Stimulated activated naive CD8-positive, alpha-beta T cell treated with anti-CD3 and anti-CD28 coated beads, Interleukin-15, Interleukin-2, amounts not matched to agents 100 U/mL and 50 U/mL, for 24 hours (primary cell): ENCODE results near the gene NAB2.
A peak's percentile ranks its signal among the peaks of the same experiment; 100 is the strongest.
"Not testable (repeated sequence)": the region's sequence is repeated elsewhere in the genome, so short reads cannot be mapped to it uniquely, and the experiment has no call there.

Experiments used
- ATAC-seq: fragments of 150-1000 bp; cut with Tn5 transposase; one replicate; pipeline ENCODE4 v1.10.0; 2021
- DNase-seq: peaks from one replicate; pipeline ENCODE4 v3.0.0; 2021

NAB2 gene

DNA sequence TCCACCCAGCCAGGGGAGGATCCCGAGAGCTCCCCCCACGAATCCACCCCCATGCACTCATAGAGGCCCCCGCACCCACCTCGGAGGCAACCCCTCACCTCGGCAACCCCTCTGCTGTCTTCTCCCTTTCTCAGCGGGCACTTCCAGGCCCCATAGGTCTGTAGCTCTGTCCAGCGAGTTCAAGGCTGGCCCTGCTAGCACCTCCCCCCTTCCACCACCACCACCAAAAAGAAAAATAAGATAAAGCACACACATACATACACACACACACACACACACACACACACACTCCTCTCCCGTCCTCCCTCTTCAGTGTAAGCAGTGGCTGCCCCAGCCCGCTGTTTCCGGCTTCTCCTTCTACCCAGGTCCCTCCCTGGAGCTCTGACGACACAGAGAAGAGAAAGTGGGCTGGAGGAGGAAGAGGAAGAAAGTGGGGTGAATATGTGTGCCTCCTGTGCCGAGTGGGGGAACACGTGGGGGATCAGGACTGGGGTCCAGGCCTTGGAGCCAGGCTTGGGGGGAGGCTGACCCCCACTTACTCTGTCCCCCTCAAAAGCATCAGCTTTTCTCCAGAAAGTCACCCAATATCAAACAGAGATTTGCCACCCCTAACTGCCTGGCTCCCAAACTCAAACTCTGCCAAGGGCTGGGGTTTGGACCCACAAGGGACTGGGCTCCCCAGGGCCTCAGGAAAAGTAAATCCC, 22.3 kb downstream of the NAB2 start, which contains the start of gene STAT6:
STAT6 (minus strand) TSS at position 332 of the 704 bp plus-strand sequence. CDS start 3,084 bp downstream, outside the sequence.
- peak; percentile 83 for DNase-seq
- peak; percentile 71 for ATAC-seq

DNA sequence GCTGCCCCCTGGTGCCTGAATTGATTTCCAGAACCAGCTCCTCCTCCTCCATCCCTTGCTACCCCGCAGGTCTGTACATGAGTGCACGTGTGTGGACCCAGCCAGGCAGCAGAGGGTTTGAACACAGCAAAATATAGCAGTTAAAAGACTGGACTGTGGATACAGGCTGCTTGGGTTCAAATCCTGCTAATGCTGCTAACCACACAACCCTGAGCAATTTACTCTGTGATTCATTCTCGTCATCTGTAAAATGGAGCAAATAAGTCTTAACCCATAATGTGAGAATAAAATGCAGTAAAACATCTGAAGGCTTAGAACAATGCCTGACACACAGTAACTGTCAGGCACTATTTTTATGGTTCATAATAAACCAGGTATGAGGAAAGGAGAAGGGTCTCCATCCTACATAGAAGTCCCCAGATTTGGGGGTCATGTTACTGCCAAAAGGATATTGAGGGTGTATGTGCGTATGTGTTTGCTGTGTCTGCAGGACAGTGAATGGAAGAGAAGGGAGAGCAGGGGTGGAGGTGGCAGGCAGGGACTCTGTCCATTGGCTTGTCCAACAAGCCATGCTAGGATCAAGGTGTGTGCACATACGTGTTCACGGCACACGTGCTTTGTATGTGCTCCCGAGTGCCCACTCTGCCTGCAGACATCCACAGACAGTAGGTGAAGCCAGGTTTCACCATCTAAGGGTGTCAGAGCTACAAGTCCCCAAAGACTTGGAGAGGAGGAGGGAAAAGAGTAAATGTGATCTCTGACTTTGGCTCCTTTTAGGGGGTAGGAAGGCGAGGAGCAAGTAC, 23.8 kb downstream of the NAB2 start:
- DNase-seq (peak; percentile 93), ATAC-seq (no peak)

DNA sequence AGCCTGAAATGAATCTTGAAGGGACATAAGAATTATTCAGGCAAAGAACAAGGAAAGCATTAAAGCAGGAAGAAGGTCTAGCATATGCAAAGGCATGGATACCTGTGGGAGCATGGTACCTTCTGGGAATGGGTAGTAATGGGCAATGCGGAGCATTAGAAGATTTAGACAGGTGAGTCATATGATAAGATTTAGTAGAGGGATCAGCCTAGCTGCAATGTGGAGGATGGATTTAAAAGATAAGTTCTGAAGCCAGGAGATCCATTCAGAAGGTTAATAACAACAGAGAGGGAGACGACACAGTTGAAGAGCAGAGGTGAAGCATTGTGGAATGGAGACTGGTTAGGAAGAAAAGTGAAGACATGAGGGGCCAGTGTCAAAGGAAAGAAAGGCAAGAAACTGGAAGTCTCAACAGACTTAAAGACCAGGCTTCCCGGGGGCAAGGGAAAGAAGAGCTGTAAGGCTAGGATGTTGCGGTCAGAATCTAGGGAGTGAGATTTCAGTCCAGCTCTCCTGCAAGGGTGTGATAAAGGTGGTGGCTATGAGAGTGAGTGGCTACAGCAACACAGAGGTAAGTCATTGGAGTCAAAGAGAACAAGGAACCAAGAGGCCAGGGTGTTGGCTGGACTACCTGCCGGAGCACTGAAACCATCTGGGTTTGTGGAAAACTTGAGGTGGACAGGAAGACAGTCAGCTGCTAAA, 27.8 kb downstream of the NAB2 start:
- ATAC-seq (no peak), DNase-seq (no peak)

DNA sequence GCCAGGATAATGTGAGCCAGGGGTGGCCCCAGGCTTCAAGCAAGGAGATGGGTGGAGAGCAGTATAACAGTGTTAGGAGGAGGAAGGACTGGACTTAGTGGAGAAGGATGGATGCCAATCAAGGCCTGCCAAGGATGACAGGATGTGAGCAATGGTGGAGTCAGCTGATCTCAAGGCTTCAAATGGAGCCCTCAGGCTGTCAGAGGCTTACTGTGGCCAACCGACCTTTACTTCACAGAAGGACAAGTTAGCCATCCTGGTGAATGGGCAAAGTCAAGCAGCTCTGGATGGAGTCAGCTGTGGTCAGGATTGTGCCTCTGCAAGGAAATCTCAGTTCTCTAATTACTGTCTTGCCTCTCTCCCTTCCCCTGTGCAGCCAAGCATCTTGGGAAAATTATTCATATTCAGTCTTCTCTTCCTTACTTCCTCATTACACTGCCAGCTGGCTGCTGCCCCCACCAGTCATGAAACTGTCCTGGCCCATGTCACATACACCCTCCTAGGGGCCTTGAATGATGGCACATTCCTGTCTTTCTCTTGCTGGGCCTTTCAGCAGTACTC, 29.9 kb downstream of the NAB2 start:
- ATAC-seq = peak; percentile 60

DNA sequence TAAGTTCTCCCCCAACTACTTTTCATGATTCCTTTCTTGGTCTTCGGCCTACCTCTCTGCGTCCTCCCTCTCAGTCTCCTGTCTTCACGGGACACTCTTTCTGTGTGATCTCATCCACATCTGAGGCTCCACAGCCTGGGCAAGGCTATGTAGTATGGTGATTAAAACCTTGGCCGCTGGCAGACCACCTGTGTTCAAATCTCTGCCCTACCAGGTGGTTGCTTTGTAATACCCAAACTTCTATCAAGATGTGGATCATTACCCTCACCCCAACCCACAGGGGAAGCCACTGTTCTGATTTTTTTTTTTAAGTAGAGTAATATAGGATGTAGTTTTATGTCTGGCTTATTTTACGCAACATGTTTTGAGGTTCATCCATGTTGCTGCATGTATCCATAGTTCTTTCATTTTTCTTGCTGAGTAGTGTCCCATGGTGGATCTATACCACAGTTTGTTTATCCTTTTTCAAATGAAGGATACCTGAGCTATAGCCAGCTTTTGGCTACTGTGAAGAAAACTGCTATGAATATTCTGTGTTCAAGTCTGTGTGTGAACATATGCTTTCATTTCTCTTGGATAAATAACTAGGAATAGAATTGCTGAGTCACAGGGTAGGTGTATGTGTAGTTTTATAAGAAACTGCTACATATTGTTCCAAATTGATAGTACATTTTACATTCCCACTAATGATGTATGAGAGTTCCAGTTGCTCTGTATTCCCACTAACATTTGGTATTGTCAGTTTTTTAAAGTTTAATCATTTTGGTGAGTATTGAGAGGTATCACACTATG, 30.6 kb downstream of the NAB2 start:
- DNase-seq (no peak), ATAC-seq (no peak)

More for the DNA sequence above, 29.9 kb downstream of the NAB2 start:
- no peak for DNase-seq

DNA sequence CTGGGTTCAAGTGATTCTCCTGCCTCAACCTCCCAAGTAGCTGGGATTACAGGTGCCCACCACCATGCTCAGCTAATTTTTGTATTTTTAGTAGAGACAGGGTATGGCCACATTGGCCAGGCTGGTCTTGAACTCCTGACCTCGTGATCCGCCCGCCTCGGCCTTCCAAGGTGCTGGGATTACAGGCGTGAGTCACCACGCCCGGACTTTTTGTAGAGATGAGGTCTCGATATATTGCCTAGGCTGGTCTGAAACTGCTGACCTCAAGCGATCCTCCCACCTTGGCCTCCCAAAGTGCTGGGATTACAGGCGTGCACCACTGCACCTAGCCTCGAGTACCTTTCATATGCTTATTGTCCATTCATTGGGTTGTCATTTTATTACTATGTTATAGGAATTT, 31.8 kb downstream of the NAB2 start:
- not testable (repeated sequence) for DNase-seq, ATAC-seq

DNA sequence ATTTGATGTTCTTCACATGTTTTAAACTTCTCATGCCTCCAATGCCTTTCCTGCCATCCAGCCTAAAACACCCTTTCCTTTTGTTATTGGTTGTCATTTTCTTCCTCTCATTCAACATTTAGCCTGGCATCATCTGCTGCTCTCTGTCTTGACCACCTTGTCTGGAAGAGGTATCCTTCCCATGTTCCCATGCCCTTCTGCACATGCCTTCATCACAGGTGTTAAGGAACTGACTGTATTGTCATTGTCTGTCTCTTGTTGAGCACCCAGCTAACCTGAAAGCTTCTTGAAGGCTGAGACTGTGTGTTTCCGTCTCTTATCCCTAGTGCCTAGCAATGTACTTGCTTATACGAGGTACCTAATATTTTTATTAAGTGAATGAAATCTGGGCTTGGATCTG, 34.9 kb downstream of the NAB2 start:
- ATAC-seq (no peak), DNase-seq (no peak)

DNA sequence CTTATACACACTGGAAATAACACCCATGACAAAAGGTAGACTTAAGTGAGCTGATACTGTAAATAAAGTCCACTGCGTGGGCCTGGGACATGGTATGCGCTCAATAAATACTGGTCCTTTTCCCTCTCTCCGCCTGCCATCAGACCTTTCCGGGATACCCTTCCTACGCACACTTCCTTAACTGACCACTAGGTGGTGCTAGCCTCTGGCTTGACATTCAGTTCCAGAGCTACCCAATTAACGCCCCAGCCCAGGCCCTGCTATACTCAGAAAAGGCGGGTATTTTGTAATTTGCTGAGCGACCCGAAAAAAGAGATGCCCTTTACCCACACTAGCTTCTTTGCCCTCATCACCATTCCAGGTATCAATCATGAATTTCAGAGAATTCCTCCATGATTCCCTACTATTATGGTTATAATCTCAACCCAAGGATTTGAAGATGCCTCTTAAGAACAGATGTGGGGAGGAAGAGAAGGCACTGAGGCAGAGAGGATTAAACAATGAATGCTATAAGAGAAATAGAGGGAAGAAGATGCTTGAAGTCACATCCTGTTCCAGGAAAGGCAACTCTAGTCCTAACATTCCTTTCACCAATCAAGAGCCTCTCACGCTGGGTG, 35.5 kb downstream of the NAB2 start:
- DNase-seq = peak; percentile 82

DNA sequence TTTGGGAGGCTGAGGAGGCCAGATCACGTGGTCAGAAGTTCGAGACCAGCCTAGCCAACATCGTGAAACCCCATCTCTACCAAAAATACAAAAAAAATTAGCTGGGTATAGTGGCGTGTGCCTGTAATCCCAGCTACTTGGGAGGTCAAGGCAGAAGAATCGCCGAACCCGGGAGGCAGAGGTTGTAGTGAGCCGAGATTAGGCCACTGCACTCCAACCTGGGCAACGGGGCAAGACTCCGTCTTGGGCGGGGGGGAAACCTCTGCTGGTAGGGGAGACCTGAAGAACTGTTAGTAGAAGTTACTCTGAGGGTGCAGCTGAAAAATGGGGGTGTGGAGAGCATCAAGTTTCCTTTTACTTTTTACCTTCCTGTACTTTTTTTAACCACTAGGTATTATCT, 37.1 kb downstream of the NAB2 start:
- DNase-seq = no peak
- no peak for ATAC-seq

More for the DNA sequence above, 35.5 kb downstream of the NAB2 start:
- ATAC-seq = peak; percentile 81

DNA sequence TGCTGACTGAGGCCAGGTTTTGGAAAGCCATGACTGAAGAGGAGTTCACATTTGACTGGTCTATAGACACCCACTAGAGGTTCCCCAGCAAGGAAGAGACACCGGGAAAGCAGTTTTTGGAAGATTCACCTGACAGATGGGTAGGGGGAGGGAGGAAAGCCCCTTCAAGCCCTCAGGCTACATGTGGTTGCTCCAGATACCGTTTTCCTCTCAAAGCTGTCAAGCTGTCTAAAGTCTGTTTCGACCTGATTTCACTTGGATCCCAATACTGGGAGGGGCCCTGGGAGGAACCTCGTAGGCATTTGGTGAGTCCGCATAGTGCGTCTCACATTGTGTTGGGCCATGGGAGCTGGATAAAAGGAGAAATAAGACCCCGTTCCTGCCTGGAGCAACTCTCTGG, 37.6 kb downstream of the NAB2 start:
- ATAC-seq (no peak), DNase-seq (no peak)

DNA sequence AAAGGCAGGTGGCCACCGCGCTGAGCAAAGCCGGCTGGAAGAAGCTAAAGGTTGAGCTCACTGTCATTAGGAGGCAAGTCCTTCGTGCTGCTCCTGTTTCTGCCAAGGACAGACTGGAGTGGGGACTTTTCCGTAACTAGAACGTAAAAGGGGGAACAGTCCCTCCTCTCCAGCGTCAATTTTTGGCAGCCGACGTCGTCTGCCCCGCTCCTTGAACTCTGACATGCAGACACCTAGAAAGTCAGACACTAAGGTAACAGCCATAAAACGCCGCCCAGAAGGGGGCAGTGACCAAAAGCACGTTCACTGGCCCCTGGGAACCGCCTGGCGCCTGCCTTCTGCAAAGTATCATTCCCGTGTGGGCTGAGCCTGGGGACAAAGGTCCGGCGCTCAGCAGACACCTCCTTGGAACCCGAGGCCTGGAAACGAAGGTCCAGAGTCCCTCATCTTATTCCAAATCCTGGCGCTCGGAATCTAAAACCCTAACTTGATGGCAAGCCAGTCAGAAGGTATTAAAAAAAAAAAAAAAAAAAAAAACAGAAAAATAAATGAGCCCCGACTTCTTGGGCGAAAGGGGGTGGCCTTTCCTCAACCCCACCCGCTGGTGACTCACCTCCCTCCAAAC, 38.3 kb downstream of the NAB2 start:
- DNase-seq = peak; percentile 54
- ATAC-seq = peak; percentile 14

DNA sequence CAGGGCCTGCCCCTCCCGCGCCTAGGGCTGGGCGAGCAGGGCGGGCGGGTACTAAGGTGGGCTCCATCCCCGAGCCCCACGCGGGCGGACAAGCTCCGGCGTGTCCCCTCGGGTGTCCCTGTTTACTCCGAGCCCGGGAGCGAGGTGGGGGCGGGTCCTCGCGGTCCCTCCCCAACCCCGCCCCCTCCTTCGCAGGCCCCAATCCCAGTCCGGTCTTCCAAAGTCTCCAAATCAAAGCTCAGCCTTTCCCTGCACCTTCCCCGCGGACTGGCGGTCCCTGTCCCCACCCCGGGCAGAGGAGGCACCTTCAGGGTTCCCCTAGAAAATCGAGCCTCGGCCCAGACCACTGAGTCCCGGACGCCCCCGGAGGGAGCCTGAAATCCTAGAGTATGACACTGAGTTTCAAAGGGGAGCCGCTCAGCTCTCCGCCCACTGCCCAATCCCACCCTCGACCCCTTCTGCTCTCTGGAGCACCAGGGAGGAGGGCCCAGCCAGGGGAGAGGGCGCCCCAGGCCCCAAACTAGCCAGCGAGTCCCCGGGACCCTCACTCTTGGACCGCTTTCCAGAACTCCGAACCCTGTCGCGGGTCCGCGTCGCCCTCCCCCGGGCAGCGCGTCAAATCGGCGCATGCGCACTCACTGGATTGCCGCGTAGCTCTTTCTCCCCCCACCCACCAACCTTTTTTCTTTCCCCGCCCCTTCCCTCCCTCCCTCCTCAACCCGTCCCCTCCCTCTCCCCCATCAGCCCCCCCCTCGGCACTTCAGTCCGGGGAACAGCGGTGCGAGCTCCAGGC, 39.0 kb downstream of the NAB2 start, which contains the start of gene LRP1:
LRP1 (plus strand) TSS at position 758 of the 793 bp plus-strand sequence. CDS start 482 bp downstream, outside the sequence.
- ATAC-seq (peak; percentile 67), DNase-seq (peak; percentile 81)

DNA sequence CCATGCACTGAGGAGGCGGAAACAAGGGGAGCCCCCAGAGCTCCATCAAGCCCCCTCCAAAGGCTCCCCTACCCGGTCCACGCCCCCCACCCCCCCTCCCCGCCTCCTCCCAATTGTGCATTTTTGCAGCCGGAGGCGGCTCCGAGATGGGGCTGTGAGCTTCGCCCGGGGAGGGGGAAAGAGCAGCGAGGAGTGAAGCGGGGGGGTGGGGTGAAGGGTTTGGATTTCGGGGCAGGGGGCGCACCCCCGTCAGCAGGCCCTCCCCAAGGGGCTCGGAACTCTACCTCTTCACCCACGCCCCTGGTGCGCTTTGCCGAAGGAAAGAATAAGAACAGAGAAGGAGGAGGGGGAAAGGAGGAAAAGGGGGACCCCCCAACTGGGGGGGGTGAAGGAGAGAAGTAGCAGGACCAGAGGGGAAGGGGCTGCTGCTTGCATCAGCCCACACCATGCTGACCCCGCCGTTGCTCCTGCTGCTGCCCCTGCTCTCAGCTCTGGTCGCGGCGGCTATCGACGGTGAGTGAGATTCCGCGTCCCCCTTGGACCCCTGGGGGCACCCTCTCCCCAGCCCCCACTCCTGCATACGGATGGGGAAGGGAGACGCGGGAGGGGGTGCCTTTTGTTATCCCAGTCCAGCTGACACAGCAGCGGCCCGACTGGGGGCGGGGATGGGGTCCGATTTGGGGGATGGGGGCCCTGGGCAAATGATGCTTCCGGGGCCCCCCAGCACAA, 39.8 kb downstream of the NAB2 start:
- ATAC-seq (no peak), DNase-seq (no peak)

DNA sequence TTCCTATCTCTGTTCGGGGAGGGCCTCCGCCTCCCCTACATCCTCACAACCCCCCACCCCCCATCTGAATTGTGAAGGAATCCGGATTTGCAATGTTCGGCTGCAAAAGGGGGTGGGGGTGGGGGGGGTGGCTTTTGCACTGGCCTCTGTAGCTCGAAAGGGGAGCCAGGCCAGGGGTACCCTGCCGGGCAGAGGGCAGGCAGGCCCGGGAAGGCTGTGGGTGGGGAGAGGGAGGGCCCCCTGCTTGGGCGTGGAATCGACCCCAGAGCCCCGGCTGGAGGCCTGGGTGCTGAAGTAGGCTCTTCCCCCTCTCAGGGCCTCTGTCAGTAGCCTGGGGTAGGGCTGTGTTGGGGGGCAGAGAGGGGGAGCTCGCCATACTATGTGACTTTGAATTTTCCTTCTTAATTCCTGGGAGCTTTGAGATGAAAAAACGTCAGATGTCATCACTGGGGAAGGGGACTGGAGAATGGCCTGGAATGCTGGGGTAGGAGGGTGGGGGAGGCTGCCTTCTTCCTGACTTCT, 40.5 kb downstream of the NAB2 start:
- ATAC-seq = no peak
- no peak for DNase-seq

DNA sequence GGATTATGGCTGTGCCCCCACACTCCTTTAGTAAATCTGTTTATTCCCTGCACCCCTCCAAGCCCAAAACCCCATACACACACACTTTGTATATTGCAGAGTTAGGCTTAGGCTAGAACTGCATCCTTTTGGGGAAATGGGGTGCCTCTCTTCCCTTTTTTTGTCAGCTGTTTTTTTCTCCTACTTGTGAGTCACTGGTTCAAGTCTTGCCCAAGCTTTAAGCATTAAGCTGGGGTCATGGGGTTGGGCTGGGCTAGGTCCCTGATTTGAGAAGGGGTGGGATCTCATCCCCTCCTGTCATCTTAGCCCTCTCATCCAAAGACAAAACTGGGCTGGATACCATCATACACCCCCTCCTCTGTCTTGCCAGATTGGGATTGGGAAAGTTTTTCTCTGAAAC, 41.0 kb downstream of the NAB2 start:
- ATAC-seq = no peak
- DNase-seq = no peak

DNA sequence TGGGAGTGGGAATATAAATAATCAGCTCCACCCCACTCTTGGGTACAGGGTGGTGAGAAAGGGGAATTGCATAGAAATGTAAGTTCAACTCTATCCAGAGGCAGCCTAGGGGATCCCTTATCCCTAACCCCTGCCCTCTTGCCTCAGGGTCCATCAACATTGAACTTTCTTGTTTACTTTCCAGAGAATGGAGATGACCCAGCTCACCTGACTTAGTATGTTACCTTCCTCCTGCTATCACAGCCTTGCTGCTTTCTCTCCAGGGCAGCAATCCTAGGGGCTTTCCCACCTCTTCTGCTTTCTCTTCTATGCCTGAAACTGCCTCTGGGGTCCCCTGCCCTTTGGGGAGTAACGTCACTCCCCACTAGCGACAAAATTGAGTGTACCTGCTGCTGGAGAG, 42.0 kb downstream of the NAB2 start:
- no peak for DNase-seq
- no peak for ATAC-seq

DNA sequence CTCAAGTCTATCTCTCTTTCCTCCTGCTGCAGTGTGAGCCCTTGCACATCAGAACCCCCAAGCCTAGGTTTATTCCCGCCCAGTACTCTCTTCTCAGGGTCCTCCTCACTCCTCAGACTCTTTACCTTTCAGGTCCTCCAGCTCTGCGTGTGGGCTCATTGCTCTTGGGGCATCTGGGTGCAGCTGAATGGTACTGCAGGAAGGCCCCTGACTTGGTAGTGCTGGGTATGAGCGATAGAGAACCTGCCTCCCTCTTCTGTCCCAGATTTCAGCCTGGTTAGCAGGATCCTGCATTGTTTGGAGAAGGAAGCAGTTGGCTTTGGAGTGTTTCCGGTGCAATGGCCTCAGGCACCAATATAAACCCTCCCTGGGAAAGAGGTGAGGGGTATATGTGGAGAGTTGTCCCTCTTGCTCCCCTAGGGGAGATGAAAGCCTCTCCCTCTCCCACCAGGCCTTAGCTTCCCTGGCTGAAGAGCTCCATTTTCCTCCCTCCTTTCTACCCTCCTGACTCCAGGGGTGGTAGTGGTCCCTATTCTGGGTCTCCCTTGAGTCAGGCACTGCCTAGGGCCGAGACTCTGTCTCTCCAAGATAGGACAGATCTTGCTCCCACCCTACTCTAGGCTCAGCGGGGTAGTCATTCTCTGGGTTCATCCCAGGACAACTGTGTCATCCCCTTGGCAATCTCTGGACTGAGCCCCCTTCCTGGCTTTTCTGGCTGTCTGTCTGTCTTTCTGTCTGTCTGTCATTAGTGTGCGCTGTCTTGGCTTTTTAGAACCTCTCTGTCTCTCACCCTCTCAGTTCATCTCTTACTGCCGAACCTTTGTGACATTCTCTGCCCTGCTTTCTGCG, 43.2 kb downstream of the NAB2 start:
- no peak for DNase-seq
- ATAC-seq = no peak
